ENCODE data around the gene GAREM2.
"Not testable (repeated sequence)": the region's sequence is repeated elsewhere in the genome, so short reads cannot be mapped to it uniquely, and the experiment has no call there.

Gene GAREM2

DNA sequence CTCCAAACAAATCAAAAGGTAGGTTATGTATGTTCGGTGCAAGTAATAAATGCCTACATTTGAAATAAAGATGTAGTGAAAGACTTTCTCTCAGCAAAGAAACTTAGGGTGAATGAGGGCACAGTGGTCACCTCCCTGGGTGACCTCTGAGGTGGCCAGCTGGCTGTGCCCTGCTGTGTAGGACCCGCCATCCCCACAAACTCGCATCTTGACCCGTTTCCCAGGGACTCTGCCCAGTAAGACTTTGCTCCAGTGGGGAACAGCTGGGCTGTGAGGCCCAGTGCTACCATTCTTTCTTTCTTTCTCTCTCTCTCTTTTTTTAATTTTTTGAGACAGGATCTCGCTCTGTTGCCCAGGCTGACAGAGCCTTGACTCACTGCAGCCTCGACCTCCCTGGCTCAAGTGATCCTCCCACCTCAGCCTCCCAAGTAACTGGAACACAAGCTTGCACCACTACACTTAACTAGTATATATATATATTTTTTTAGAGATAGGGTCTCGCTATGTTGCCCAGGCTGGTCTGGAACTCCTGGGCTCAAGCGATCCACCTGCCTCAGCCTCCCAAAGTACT is 8.2 kb upstream of the GAREM2 start:
- Histone ChIP-seq H4K20me1 (ENCODE audit: insufficient read depth, low read length) (no peaks in the 10 kb centered on the region), H3K9ac (ENCODE audit: low read length) (no peak overlapping the region), H3K4me2 (ENCODE audit: low read length) (no peak overlapping the region), H3K36me3 (replicated peaks; ENCODE audit: low read depth, low read length) (no peaks in the 10 kb centered on the region), H3K79me2 (ENCODE audit: low read length) (no peaks in the 10 kb centered on the region), H3K4me3 (ENCODE audit: low read length) (no peak overlapping the region), H3K27ac (ENCODE audit: low read length) (no peak overlapping the region), H3K9me3 (ENCODE audit: insufficient read depth, low read length) (no peaks in the 10 kb centered on the region), H2AFZ (ENCODE audit: low read depth, low read length) (no peak overlapping the region), H3K4me1 (ENCODE audit: low read length) (no peaks in the 10 kb centered on the region; the same call in 1 of the 2 replicates), H3K27me3 (ENCODE audit: low read depth, low read length) (no peaks in the 10 kb centered on the region)
- TF ChIP-seq, protein P1, sequence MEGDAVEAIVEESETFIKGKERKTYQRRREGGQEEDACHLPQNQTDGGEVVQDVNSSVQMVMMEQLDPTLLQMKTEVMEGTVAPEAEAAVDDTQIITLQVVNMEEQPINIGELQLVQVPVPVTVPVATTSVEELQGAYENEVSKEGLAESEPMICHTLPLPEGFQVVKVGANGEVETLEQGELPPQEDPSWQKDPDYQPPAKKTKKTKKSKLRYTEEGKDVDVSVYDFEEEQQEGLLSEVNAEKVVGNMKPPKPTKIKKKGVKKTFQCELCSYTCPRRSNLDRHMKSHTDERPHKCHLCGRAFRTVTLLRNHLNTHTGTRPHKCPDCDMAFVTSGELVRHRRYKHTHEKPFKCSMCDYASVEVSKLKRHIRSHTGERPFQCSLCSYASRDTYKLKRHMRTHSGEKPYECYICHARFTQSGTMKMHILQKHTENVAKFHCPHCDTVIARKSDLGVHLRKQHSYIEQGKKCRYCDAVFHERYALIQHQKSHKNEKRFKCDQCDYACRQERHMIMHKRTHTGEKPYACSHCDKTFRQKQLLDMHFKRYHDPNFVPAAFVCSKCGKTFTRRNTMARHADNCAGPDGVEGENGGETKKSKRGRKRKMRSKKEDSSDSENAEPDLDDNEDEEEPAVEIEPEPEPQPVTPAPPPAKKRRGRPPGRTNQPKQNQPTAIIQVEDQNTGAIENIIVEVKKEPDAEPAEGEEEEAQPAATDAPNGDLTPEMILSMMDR (IDR thresholded peaks at IDR 0.05; ENCODE audit: low read depth, low read length), result no peak
- no peak for TF ChIP-seq EZH2phosphoT487 (IDR thresholded peaks at IDR 0.05; ENCODE audit: low read depth)

DNA sequence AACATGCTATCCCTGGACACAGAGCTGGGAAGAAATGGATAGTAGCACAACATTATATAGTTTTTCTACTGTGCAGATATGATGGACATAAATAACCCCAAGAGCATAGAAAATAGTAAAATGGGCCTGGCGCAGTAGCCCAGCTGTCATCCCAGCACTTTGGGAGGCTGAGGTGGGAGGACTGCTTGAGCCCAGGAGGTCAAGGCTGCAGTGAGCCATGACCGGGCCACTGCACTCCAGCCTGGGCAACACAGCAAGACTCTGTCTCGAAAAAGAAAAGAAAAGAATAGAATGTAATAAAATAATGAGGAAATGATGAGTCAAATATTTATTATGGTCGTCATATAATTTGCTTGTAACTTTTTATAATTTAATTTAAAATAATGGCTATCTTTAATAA is 7.5 kb upstream of the GAREM2 start:
- Histone ChIP-seq H3K4me1 (ENCODE audit: low read length) (no peaks in the 10 kb centered on the region), H3K9ac (ENCODE audit: low read length) (no peak overlapping the region), H3K9me3 (ENCODE audit: insufficient read depth, low read length) (no peaks in the 10 kb centered on the region), H4K20me1 (ENCODE audit: insufficient read depth, low read length) (no peaks in the 10 kb centered on the region), H3K79me2 (ENCODE audit: low read length) (no peaks in the 10 kb centered on the region), H3K4me3 (ENCODE audit: low read length) (no peak overlapping the region), H3K27ac (ENCODE audit: low read length) (no peak overlapping the region), H2AFZ (ENCODE audit: low read depth, low read length) (no peak overlapping the region), H3K27me3 (ENCODE audit: low read depth, low read length) (no peaks in the 10 kb centered on the region), H3K4me2 (ENCODE audit: low read length) (no peak overlapping the region), H3K36me3 (replicated peaks; ENCODE audit: low read depth, low read length) (no peaks in the 10 kb centered on the region)
- TF ChIP-seq EZH2phosphoT487 (IDR thresholded peaks at IDR 0.05; ENCODE audit: low read depth), result no peak
- TF ChIP-seq, protein P1 (IDR thresholded peaks at IDR 0.05; ENCODE audit: low read depth, low read length), result no peak

DNA sequence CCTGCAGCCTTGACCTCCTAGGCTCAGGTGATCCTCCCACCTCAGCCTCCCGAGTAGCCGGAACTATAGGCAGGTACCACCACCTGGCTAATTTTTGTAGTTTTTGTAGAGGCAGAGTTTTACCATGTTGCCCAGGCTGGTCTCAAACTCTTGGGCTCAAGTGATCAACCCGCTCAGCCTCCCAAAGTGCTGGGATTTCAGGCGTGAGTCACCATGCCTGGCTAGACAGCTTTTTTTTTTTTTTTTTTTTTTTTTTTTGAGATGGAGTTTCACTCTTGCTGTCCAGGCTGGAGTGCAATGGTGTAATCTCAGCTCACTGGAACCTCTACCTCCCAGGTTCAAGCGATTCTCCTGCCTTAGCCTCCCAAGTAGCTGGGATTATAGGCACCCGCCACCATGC is 6.3 kb upstream of the GAREM2 start:
- not testable (repeated sequence) for H3K9ac ChIP-seq (ENCODE audit: low read length); H4K20me1 ChIP-seq (ENCODE audit: insufficient read depth, low read length); H2AFZ ChIP-seq (ENCODE audit: low read depth, low read length); H3K79me2 ChIP-seq (ENCODE audit: low read length); H3K36me3 ChIP-seq (replicated peaks; ENCODE audit: low read depth, low read length); H3K4me3 ChIP-seq (ENCODE audit: low read length); H3K4me1 ChIP-seq (ENCODE audit: low read length); H3K27ac ChIP-seq (ENCODE audit: low read length); H3K4me2 ChIP-seq (ENCODE audit: low read length); H3K27me3 ChIP-seq (ENCODE audit: low read depth, low read length); H3K9me3 ChIP-seq (ENCODE audit: insufficient read depth, low read length)

DNA sequence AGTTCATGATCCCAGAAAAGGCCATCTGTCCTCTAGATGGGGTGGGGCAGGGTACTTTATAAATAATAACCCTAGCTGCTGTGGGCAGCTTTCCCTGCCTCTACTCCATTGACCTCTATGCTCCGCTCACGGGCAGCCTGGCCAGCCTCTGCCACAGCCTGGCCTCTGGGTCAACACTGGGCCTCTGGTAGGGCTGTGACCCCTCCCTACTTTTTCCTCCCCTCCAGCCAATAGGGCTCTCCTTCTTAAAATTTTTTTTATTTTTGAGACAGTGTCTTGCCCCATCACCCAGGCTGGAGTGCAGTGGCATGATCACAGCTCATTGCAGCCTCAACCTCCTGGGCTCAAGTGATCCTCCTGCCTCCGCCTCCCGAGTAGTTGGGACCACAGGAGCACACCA is 4.1 kb upstream of the GAREM2 start:
- no peaks in the 10 kb centered on the region for H3K79me2 ChIP-seq (ENCODE audit: low read length)
- H3K27ac ChIP-seq (ENCODE audit: low read length), result no peak overlapping the region
- H3K9me3 ChIP-seq (ENCODE audit: insufficient read depth, low read length), result no peaks in the 10 kb centered on the region
- no peak overlapping the region for H3K9ac ChIP-seq (ENCODE audit: low read length)
- H3K27me3 ChIP-seq (ENCODE audit: low read depth, low read length), result no peaks in the 10 kb centered on the region
- no peak overlapping the region for H3K4me3 ChIP-seq (ENCODE audit: low read length)
- H3K36me3 ChIP-seq (replicated peaks; ENCODE audit: low read depth, low read length), result no peaks in the 10 kb centered on the region
- H3K4me1 ChIP-seq (ENCODE audit: low read length), result no peaks in the 10 kb centered on the region
- no peaks in the 10 kb centered on the region for H4K20me1 ChIP-seq (ENCODE audit: insufficient read depth, low read length)
- H2AFZ ChIP-seq (ENCODE audit: low read depth, low read length), result no peak overlapping the region
- TF ChIP-seq, protein P1 (IDR thresholded peaks at IDR 0.05; ENCODE audit: low read depth, low read length), result no peak
- no peak for TF ChIP-seq EZH2phosphoT487 (IDR thresholded peaks at IDR 0.05; ENCODE audit: low read depth)
- H3K4me2 ChIP-seq (ENCODE audit: low read length), result no peak overlapping the region

DNA sequence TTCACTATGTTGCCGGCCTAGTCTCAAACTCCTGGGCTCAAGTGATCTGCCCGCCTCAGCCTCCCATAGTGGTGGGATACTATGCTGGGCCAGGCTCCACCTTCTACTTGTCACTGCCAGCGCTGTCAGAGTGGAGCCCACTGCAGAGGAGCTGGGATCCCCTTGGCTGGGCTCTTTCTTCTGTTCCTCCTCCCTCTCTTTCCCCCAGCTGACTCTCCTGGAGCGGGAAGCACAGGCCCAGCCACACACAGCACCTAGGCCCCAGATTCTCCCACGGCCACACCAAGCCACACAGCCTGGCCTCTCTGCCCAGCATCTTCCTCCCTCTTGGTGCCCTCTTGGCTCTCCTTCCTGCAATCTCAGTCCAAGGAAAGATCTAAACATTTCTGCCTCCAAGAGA is 3.7 kb upstream of the GAREM2 start:
- Histone ChIP-seq H3K27ac (ENCODE audit: low read length) (no peak overlapping the region), H4K20me1 (ENCODE audit: insufficient read depth, low read length) (no peaks in the 10 kb centered on the region), H3K9ac (ENCODE audit: low read length) (no peak overlapping the region), H3K9me3 (ENCODE audit: insufficient read depth, low read length) (no peaks in the 10 kb centered on the region), H3K4me2 (ENCODE audit: low read length) (no peak overlapping the region), H3K36me3 (replicated peaks; ENCODE audit: low read depth, low read length) (no peaks in the 10 kb centered on the region), H3K4me1 (ENCODE audit: low read length) (no peaks in the 10 kb centered on the region), H2AFZ (ENCODE audit: low read depth, low read length) (no peak overlapping the region), H3K79me2 (ENCODE audit: low read length) (no peaks in the 10 kb centered on the region), H3K4me3 (ENCODE audit: low read length) (no peak overlapping the region), H3K27me3 (ENCODE audit: low read depth, low read length) (no peaks in the 10 kb centered on the region)
- TF ChIP-seq, protein P1 (IDR thresholded peaks at IDR 0.05; ENCODE audit: low read depth, low read length), result no peak
- no peak for TF ChIP-seq EZH2phosphoT487 (IDR thresholded peaks at IDR 0.05; ENCODE audit: low read depth)

Measured in OCI-LY3 (cell line).